NK-92 treated with Interleukin-12 subunit alpha and Interleukin-12 subunit beta, amount 100 ng/mL, for 24 hours (cell line): ENCODE measurements around the gene ANKMY1.

Experiments used
- DNase-seq: peaks from one replicate; lab custom pipeline; 2025; lab: John Stamatoyannopoulos, UW

ANKMY1 gene

DNA sequence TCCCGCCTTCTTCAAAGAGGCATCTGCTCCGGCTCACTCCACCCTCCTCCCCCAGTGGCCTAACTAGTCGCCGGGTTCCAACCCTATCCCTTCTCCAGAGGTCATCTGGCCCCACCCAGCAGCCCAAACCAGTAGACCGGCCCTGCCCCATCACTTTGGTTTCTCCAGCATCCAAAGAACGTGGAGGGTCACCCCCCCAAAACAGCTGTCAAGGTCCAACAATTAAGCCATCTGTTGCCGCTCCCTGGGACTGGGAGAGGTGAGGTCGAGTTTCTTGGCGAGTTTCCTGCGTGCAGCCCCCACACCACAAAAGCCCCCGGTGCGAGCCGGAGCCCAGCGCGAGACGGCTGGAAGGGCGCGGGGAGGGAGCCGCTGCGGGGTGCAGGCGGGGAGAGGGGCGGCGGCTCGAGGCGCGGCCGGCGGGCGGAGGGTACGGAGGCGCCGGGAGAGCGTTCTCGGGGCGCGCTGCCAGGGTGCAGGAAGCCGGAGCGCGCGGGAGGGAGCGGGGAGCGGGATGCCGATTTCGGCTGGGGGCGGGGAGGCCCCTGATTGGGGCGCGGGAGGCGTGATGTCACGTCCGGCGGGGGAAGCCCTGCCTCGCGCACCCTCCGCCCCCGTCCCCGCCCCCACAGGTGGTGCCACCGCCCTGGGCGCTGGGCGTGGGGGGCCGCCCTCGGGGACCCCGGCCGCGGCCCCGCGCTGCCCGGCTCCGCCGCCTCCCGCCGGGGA lies 122.9 kb downstream of the ANKMY1 start:
- peak; percentile 68 for DNase-seq

GRCh38 chr2:240433973-240434727 lies 123.6 kb downstream of the ANKMY1 start:
- DNase-seq: no peak

DNA sequence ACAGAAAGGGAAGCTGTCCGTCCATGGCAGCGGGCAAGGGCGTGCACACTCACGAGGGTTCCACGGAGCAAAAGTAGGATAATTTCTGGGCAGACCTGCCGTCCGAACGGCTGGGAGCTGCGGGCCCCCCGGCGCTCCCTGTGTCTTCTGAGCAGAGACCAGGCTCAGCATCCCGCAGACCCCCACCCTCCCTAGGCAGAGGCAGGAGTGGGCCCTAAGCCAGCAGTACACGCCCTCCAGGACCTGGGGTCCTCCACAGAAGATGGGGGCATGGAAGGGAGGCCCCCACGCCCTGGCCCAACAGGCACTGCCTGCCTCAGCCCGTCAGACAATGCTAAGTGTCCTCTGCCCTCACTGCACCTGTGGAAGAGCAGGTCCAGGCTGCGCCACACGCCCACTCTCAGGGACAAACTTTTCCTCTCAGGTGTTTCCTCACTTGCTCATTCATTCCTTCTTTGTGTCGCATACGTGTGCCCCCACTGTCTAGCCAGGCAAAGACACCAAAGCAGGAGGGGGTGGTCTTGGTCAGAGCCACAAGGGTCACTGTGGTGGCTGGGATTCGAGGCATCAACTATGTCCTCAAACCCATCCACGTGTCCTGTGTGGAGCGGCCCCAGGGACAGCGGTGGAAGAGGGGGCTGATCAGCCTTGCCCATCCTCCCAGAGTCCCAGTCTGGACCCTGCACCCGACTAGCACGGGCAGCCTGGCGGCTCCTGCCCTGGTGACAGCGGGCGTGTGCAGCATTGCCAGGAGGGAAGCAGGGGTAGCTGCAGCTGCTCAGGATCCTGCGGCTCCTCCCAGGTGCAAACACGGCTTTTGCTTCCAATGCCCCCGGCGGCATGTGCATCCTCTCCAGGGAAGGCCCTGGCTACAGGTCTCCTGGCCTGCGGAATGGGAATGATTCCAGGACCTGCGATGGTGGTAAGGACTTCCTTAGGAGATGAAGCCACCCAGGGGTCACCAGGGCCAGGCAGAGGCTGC lies 124.7 kb downstream of the ANKMY1 start:
- no peak for DNase-seq

DNA sequence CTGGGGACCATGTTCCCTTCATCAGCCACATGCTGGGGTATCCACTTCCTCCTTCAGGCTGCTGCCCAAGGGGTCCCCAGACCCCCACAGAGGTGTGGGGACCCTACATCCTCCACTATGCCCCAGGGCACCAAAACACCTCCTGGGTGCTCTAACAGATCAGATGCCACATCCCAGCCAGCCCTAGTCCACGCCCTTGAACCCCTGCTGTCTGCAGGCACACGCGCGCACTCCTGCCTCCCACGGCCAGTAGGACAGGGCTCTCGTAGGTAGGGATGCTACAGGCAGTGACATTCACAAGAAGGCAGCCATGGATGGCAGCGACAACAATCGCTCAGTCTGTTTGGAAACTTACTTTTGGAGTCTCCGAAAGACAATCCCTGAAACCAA lies 125.4 kb downstream of the ANKMY1 start:
- no peak for DNase-seq

GRCh38 chr2:240431661-240432424 lies 125.9 kb downstream of the ANKMY1 start:
- no peak for DNase-seq

- no peak for DNase-seq
Measured at GRCh38 chr2:240431271-240431660, 126.5 kb downstream of the ANKMY1 start.

GRCh38 chr2:240430595-240430994 lies 127.2 kb downstream of the ANKMY1 start:
- DNase-seq: no peak

- no peak for DNase-seq
Measured at GRCh38 chr2:240429872-240430491, 127.8 kb downstream of the ANKMY1 start.
